HepG2 (cell line): ENCODE measurements around the gene S100A16. TPM values are rescaled to one million over a fixed set of nuclear protein-coding genes. Genes with fewer than 3 reads are reported as not detected.
A peak's percentile ranks its signal among the peaks of the same experiment; 100 is the strongest.

Experiments used
- AGO2 ChIP-seq: fragments of 200-400 bp; formaldehyde crosslinking; optimal IDR thresholded peaks from 2 replicates; pipeline ENCODE3; 2017; ENCODE audit warnings: mild to moderate bottlenecking, low read depth, low read length, moderate library complexity
- MEIS2 ChIP-seq: sonication (generic); formaldehyde crosslinking; IDR thresholded peaks from 2 replicates; pipeline ENCODE4 v1.9.0; 2021; ENCODE audit warnings: mild to moderate bottlenecking, missing genetic modification reagents
- ZNF121 ChIP-seq: sonication (generic); formaldehyde crosslinking; IDR thresholded peaks from 2 replicates; pipeline ENCODE4 v1.5.0; 2020; ENCODE audit warnings: mild to moderate bottlenecking, missing genetic modification reagents
- ZNF264 ChIP-seq: sonication (generic); formaldehyde crosslinking; IDR thresholded peaks from 2 replicates; pipeline ENCODE4 v1.4.0; 2020; ENCODE audit warnings: missing genetic modification reagents
- ZNF292 ChIP-seq: sonication (generic); formaldehyde crosslinking; IDR thresholded peaks from 2 replicates; pipeline ENCODE4 v1.8.1; 2022; ENCODE audit warnings: mild to moderate bottlenecking, low read depth, missing genetic modification reagents, borderline replicate concordance
- ZNF383 ChIP-seq: sonication (generic); formaldehyde crosslinking; IDR thresholded peaks from 2 replicates; pipeline ENCODE4 v1.4.0; 2020; ENCODE audit warnings: missing genetic modification reagents, mild to moderate bottlenecking, borderline replicate concordance
- polyA plus RNA-seq, 8 experiments: library from polyadenylated mRNA; depleted of rRNA in 3 of 8; stranded (reverse) in 7 of 8; unstranded in 1 of 8; fragments of >200 nt; fragmentation: Illumina TruSeq in 4 of 8; extraction: Trizol in 4 of 8; gene quantifications; 2 replicates each; pipeline versions ENCODE4 v1.2.1 to v1.2.3, GENCODE V29; 2011 to 2016; ENCODE audit warnings: low read depth in 4 of 8, missing spikeins in 1 of 8, mixed read lengths in 1 of 8; ENCODE audit not compliant: insufficient read depth in 1 of 8
- total RNA-seq, 5 experiments: library from RNA; depleted of rRNA; stranded (reverse); fragments of >200 nt; fragmentation: Illumina TruSeq; extraction: Trizol; gene quantifications; 2 replicates each; pipeline ENCODE4 v1.2.3, GENCODE V29; 2016; ENCODE audit warnings: low read depth in 1 of 5
- TF ChIP-seq, protein P1 (sequence below): IDR thresholded peaks from 2 replicates; pipeline ENCODE4 v1.6.1; 2016; ENCODE audit warnings: low read depth
- TF ChIP-seq, protein P2 (sequence below): conservative IDR thresholded peaks from 2 replicates; pipeline ENCODE4 v1.6.1; 2018; ENCODE audit warnings: missing genetic modification reagents
- TF ChIP-seq, protein P3 (sequence below): sonication (generic); formaldehyde crosslinking; IDR thresholded peaks from 2 replicates; pipeline ENCODE4 v1.5.1; 2020; ENCODE audit warnings: missing genetic modification reagents, mild to moderate bottlenecking, borderline replicate concordance
- TF ChIP-seq, protein P4 (sequence below): sonication (generic); formaldehyde crosslinking; IDR thresholded peaks from 2 replicates; pipeline ENCODE4 v1.4.0; 2020; ENCODE audit warnings: missing genetic modification reagents
- TF ChIP-seq, protein P5 (sequence below): fragments of 450-650 bp; IDR thresholded peaks from 2 replicates; pipeline ENCODE4 v1.6.1; 2017; ENCODE audit warnings: mild to moderate bottlenecking
- TF ChIP-seq, protein P6 (sequence below): sonication (generic); formaldehyde crosslinking; IDR thresholded peaks from 2 replicates; pipeline ENCODE4 v1.8.1; 2022; ENCODE audit warnings: low read depth, mild to moderate bottlenecking, missing genetic modification reagents
- TF ChIP-seq, protein P7 (sequence below): sonication (generic); formaldehyde crosslinking; IDR thresholded peaks from 2 replicates; pipeline ENCODE4 v1.4.0; 2020; ENCODE audit warnings: mild to moderate bottlenecking, missing genetic modification reagents

S100A16 gene
- total and polyA plus RNA-seq, 2 of the 13 experiments (the other 11 are each of a cell fraction or from before 2014, with no cell fraction given), result 46.0 to 195 TPM

DNA sequence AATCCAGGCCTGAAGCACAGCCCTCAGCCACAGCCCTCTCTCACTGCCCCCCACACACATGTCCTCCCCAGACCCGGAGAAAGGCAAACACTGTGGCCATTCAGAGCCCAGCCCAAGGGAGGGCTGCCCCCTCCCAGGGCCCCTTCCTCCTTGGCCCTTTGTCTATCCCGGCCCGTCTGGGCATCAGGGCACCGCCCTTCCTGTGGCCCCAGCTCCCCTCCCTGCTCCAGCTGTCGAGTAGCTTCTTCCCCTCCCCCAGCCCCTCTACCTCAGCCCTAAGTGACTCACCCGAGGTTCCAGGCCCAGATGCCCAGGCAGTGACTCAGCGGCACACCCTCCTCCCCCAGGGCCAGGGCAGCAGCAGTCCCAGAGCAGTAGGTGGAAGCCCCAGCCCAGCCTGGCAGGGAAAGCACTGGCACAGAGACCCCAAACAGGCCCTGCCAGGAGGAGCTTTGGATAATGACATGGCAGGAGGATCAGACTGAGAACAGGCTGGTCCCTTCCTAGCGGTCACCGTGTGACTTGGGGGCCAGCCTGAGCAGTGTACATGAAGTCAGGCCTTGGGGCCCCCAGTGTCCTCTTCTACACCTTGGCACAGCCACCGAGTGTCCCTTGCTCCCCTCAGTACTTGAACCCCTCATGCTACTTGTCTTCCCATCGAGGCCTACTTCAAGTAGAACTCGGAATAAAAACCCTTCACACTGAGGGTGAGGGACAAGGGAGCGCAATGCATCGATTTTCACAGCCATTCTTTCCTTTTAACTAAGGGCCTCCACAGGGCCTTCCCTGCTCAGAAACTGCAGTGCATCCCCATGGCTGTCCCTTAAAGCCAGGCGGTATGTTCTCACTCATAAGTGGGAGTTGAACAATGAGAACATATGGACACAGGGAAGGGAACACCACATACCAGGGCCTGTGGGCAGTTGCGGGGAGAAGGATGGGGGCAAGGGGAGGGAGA lies 46.2 kb downstream of the S100A16 start (continued):
- TF ChIP-seq, protein P1, sequence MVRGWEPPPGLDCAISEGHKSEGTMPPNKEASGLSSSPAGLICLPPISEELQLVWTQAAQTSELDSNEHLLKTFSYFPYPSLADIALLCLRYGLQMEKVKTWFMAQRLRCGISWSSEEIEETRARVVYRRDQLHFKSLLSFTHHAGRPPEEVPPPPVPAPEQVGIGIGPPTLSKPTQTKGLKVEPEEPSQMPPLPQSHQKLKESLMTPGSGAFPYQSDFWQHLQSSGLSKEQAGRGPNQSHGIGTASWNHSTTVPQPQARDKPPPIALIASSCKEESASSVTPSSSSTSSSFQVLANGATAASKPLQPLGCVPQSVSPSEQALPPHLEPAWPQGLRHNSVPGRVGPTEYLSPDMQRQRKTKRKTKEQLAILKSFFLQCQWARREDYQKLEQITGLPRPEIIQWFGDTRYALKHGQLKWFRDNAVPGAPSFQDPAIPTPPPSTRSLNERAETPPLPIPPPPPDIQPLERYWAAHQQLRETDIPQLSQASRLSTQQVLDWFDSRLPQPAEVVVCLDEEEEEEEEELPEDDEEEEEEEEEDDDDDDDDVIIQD, result 0 out of 2 replicates have a peak, but pooled peaks have one; percentile 13
- TF ChIP-seq ZNF264 (CRISPR knock-in tag) (no peak), AGO2 (no peak), MEIS2 (CRISPR knock-in tag) (0 out of 2 replicates have a peak, but pooled peaks have one; percentile 35), ZNF383 (CRISPR knock-in tag) (no peak), ZNF292 (CRISPR knock-in tag) (no peak), ZNF121 (CRISPR knock-in tag) (no peak)
- TF ChIP-seq, protein P2, sequence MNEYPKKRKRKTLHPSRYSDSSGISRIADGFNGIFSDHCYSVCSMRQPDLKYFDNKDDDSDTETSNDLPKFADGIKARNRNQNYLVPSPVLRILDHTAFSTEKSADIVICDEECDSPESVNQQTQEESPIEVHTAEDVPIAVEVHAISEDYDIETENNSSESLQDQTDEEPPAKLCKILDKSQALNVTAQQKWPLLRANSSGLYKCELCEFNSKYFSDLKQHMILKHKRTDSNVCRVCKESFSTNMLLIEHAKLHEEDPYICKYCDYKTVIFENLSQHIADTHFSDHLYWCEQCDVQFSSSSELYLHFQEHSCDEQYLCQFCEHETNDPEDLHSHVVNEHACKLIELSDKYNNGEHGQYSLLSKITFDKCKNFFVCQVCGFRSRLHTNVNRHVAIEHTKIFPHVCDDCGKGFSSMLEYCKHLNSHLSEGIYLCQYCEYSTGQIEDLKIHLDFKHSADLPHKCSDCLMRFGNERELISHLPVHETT, result no peak
- TF ChIP-seq, protein P3, sequence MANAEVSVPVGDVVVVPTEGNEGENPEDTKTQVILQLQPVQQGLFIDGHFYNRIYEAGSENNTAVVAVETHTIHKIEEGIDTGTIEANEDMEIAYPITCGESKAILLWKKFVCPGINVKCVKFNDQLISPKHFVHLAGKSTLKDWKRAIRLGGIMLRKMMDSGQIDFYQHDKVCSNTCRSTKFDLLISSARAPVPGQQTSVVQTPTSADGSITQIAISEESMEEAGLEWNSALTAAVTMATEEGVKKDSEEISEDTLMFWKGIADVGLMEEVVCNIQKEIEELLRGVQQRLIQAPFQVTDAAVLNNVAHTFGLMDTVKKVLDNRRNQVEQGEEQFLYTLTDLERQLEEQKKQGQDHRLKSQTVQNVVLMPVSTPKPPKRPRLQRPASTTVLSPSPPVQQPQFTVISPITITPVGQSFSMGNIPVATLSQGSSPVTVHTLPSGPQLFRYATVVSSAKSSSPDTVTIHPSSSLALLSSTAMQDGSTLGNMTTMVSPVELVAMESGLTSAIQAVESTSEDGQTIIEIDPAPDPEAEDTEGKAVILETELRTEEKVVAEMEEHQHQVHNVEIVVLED (CRISPR knock-in tag), result no peak
- TF ChIP-seq, protein P4, sequence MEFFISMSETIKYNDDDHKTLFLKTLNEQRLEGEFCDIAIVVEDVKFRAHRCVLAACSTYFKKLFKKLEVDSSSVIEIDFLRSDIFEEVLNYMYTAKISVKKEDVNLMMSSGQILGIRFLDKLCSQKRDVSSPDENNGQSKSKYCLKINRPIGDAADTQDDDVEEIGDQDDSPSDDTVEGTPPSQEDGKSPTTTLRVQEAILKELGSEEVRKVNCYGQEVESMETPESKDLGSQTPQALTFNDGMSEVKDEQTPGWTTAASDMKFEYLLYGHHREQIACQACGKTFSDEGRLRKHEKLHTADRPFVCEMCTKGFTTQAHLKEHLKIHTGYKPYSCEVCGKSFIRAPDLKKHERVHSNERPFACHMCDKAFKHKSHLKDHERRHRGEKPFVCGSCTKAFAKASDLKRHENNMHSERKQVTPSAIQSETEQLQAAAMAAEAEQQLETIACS, result no peak
- TF ChIP-seq, protein P5, sequence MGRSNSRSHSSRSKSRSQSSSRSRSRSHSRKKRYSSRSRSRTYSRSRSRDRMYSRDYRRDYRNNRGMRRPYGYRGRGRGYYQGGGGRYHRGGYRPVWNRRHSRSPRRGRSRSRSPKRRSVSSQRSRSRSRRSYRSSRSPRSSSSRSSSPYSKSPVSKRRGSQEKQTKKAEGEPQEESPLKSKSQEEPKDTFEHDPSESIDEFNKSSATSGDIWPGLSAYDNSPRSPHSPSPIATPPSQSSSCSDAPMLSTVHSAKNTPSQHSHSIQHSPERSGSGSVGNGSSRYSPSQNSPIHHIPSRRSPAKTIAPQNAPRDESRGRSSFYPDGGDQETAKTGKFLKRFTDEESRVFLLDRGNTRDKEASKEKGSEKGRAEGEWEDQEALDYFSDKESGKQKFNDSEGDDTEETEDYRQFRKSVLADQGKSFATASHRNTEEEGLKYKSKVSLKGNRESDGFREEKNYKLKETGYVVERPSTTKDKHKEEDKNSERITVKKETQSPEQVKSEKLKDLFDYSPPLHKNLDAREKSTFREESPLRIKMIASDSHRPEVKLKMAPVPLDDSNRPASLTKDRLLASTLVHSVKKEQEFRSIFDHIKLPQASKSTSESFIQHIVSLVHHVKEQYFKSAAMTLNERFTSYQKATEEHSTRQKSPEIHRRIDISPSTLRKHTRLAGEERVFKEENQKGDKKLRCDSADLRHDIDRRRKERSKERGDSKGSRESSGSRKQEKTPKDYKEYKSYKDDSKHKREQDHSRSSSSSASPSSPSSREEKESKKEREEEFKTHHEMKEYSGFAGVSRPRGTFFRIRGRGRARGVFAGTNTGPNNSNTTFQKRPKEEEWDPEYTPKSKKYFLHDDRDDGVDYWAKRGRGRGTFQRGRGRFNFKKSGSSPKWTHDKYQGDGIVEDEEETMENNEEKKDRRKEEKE, result no peak
- TF ChIP-seq, protein P6, sequence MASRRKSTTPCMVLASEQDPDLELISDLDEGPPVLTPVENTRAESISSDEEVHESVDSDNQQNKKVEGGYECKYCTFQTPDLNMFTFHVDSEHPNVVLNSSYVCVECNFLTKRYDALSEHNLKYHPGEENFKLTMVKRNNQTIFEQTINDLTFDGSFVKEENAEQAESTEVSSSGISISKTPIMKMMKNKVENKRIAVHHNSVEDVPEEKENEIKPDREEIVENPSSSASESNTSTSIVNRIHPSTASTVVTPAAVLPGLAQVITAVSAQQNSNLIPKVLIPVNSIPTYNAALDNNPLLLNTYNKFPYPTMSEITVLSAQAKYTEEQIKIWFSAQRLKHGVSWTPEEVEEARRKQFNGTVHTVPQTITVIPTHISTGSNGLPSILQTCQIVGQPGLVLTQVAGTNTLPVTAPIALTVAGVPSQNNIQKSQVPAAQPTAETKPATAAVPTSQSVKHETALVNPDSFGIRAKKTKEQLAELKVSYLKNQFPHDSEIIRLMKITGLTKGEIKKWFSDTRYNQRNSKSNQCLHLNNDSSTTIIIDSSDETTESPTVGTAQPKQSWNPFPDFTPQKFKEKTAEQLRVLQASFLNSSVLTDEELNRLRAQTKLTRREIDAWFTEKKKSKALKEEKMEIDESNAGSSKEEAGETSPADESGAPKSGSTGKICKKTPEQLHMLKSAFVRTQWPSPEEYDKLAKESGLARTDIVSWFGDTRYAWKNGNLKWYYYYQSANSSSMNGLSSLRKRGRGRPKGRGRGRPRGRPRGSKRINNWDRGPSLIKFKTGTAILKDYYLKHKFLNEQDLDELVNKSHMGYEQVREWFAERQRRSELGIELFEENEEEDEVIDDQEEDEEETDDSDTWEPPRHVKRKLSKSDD (CRISPR knock-in tag), result no peak
- TF ChIP-seq, protein P7, sequence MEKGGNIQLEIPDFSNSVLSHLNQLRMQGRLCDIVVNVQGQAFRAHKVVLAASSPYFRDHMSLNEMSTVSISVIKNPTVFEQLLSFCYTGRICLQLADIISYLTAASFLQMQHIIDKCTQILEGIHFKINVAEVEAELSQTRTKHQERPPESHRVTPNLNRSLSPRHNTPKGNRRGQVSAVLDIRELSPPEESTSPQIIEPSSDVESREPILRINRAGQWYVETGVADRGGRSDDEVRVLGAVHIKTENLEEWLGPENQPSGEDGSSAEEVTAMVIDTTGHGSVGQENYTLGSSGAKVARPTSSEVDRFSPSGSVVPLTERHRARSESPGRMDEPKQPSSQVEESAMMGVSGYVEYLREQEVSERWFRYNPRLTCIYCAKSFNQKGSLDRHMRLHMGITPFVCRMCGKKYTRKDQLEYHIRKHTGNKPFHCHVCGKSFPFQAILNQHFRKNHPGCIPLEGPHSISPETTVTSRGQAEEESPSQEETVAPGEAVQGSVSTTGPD (CRISPR knock-in tag), result no peak
